Activated T-cell treated with anti-CD3 and anti-CD28 coated beads, Interleukin-2, amount 50 U/mL, for 24 hours (primary cell): ENCODE measurements around the gene APP.
A peak's percentile ranks its signal among the peaks of the same experiment; 100 is the strongest.

Experiments used
- DNase-seq: peaks from one replicate; pipeline ENCODE4 v3.0.0-alpha.2; 2020
- H3K27ac Mint-ChIP-seq: 2 replicates; pipeline ENCODE4 v1.8.0; 2020; ENCODE audit warnings: mild to moderate bottlenecking, mixed read lengths
- H3K27me3 Mint-ChIP-seq: 2 replicates; pipeline ENCODE4 v1.8.0; 2020; ENCODE audit warnings: mixed read lengths
- H3K36me3 Mint-ChIP-seq: 2 replicates; pipeline ENCODE4 v1.8.0; 2020; ENCODE audit warnings: low read depth, mixed read lengths
- H3K4me1 Mint-ChIP-seq: 2 replicates; pipeline ENCODE4 v1.8.0; 2020; ENCODE audit warnings: low read depth, mixed read lengths
- H3K4me3 Mint-ChIP-seq: 2 replicates; pipeline ENCODE4 v1.8.0; 2020; ENCODE audit warnings: mild to moderate bottlenecking, moderate library complexity, mixed read lengths
- H3K9me3 Mint-ChIP-seq: 2 replicates; pipeline ENCODE4 v1.8.0; 2020; ENCODE audit warnings: mixed read lengths

The APP gene

DNA sequence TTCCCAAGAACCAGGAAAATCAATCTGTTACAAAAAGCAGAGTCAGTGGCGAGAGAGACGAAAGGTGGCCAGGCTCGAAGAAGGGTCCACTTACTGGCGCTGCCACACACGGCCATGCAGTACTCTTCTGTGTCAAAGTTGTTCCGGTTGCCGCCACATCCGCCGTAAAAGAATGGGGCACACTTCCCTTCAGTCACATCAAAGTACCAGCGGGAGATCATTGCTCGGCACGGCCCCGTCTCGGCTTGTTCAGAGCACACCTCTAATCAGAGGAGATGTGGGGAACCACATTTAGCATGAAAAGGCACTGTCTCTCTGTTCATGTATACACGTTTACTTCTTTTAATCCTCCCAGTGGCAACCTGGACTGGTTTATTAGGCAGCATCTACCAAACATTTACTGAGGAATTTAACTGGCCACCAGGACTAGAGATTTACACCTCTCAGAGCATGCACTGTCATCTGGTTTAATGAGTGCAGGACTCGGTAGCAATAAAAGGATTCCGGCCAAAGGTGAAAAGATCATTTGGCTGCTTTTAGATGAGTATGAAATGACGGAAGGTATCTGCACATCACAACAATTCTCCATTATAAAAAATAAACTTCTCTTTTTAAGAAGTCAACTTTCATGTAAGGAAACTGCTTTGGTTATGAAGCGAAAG, 170.5 kb downstream of the APP start:
- peaks cover 5% of the 10 kb centered on the region for H3K4me1 Mint-ChIP-seq
- no peaks in the 10 kb centered on the region for H3K27me3 Mint-ChIP-seq
- peak overlapping the region; percentile 8 for H3K4me3 Mint-ChIP-seq
- no peaks in the 10 kb centered on the region for H3K9me3 Mint-ChIP-seq
- peak; percentile 36 for DNase-seq
- peak overlapping the region; percentile 8 for H3K27ac Mint-ChIP-seq
- peaks cover 22% of the 10 kb centered on the region for H3K36me3 Mint-ChIP-seq

DNA sequence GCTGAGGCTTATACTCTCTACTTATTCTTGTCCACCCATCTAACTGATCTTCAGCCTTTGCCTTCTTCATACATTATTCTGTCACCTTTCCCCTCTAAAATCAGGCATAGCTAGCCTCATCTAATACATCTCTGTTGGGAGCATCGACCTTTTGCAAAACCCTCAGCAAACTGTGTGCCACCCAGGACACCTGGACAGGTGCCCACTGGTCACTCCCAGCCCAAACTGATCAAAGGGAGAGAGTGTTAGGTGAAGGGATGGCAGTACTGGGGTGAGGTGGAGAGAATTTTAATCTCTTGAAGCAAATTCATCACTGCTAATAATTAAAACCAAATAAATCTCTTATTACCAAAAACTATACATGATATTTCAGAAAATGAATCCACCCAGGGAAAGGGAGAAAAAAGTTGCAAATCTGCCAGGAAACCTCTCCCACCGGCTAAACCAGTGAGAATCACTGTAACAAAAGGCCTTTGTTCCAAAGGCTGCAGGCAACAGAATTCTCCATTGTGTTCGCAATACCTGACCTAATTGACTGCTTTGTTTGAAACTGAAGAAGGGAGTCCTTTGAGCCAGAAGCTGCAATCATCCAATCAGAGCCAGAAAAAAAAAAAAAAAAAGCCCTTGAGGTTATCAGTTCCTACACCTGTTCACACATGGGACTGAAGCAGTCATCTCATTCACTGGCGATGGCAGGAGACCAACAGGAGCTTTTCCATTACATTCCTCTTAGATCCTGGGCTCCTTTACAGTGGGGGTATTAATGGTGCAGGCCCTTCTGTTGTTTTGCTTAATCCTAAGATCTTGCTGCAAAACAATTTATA, 172.6 kb downstream of the APP start:
- Mint-ChIP-seq H3K4me1 (peaks cover 5% of the 10 kb centered on the region), H3K27ac (no peak overlapping the region), H3K9me3 (no peaks in the 10 kb centered on the region)

DNA sequence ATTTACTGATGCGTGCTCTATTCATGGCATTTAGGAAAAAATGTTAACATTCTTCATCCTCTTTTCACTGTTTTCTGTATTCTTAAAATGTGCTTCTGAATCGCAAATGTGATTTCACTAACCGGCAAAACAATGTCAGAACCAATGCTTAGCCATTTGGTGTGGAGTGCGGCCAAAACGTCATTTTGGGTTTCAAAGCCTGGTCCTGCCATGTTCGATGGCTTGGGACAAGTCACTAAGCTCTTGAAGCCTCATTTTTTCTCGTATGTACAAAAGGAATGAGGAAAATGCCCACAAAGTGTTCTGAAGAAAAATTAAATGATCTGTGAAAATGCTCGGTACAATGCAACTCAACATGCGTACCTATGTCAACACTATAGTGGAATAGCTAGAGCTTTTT, 175.3 kb downstream of the APP start:
- Mint-ChIP-seq H3K27me3 (no peaks in the 10 kb centered on the region), H3K36me3 (peaks cover 32% of the 10 kb centered on the region), H3K4me1 (peaks cover 2% of the 10 kb centered on the region), H3K27ac (no peak overlapping the region), H3K9me3 (no peaks in the 10 kb centered on the region), H3K4me3 (no peak overlapping the region)
- DNase-seq, result no peak

More for the DNA sequence above, 172.6 kb downstream of the APP start:
- DNase-seq, result no peak
- Mint-ChIP-seq H3K4me3 (no peak overlapping the region), H3K36me3 (peaks cover 28% of the 10 kb centered on the region), H3K27me3 (no peaks in the 10 kb centered on the region)

DNA sequence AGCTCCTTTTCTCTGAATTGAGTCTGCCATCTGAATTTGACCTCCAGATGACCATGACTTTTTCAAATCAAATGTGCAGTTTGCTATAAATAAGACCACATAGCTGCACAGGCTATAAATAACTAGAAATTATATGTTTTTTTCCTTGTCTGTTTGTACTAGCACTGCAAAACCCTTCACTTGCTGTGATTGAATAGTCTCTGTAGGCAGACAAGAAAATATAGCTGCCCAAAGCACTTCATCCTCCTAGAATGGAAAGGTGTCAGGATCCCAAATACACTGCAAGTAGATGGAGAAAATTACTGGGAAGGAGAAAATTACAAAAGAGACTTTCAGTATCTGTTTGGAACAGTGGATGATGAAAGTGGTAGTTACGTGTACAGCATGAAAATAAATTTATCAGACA, 175.8 kb downstream of the APP start:
- DNase-seq, result no peak
- no peak overlapping the region for H3K4me3 Mint-ChIP-seq

DNA sequence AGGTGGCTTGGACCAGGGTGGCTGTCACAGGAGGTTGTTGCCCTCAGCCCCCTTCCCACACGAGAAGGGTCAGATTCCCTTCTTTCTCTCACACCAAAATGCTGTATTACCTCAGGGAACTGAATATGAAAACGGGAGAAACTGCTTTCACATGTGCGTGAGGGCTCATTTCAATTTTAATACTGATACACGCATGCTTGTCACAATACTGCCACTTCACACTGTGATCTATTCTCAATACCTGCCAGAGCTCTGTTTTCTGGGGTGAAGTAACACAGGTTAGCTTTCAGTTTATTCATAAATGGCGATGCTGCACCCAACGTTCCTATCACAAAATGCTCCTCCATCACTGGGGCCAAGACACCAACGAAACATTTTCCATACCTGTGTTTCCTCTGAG, 181.8 kb downstream of the APP start:
- peaks cover 23% of the 10 kb centered on the region for H3K36me3 Mint-ChIP-seq
- H3K4me1 Mint-ChIP-seq, result no peaks in the 10 kb centered on the region
- no peaks in the 10 kb centered on the region for H3K27me3 Mint-ChIP-seq
- DNase-seq, result no peak
- no peak overlapping the region for H3K4me3 Mint-ChIP-seq
- no peak overlapping the region for H3K27ac Mint-ChIP-seq
- no peaks in the 10 kb centered on the region for H3K9me3 Mint-ChIP-seq

More for the DNA sequence above, 175.8 kb downstream of the APP start:
- Mint-ChIP-seq H3K27ac (no peak overlapping the region), H3K36me3 (peaks cover 32% of the 10 kb centered on the region), H3K9me3 (no peaks in the 10 kb centered on the region), H3K27me3 (no peaks in the 10 kb centered on the region), H3K4me1 (no peaks in the 10 kb centered on the region)

DNA sequence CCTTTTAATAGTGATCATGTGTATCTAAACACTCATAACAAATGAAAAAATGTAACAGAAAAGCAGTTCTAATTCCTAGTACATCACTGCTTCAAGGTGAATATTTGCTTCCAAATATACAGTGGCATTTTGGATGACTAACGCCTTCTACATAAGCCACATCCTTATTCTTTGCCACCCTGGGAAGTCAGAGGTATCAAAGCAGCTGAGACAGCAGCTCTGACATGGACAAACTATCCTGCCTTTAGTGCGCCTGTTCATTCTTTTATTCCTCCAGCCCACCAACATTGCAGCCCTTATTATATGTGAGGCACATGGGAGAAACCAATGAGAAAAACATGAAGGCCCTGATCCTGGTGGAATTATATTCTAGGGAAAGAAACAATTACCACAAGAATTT, 183.0 kb downstream of the APP start:
- no peak for DNase-seq
- Mint-ChIP-seq H3K4me1 (no peaks in the 10 kb centered on the region), H3K4me3 (no peak overlapping the region), H3K36me3 (peaks cover 24% of the 10 kb centered on the region), H3K27ac (no peak overlapping the region), H3K9me3 (no peaks in the 10 kb centered on the region), H3K27me3 (no peaks in the 10 kb centered on the region)

DNA sequence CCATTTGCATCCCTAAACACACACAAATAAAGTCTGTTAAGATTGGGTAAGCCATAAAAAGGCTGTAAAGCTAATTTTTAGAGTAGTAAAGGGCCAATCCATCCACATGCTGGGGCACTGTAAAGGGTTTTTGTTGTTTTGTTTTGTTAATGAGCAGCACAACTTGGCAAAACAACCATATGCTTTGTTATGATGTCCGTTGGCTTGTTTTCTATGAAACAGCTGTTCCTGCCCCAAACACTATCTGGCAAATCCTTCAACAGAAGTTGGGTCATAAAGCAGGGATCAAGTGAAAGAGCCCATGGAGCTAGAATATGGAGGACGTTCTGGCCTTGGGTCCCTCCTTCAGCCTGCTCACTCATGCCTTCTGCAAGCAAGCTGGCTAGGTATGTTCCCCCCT, 183.6 kb downstream of the APP start:
- no peak for DNase-seq
- no peak overlapping the region for H3K4me3 Mint-ChIP-seq
- no peaks in the 10 kb centered on the region for H3K27me3 Mint-ChIP-seq
- H3K4me1 Mint-ChIP-seq, result no peaks in the 10 kb centered on the region
- H3K9me3 Mint-ChIP-seq, result no peaks in the 10 kb centered on the region
- H3K27ac Mint-ChIP-seq, result no peak overlapping the region
- peaks cover 30% of the 10 kb centered on the region for H3K36me3 Mint-ChIP-seq

DNA sequence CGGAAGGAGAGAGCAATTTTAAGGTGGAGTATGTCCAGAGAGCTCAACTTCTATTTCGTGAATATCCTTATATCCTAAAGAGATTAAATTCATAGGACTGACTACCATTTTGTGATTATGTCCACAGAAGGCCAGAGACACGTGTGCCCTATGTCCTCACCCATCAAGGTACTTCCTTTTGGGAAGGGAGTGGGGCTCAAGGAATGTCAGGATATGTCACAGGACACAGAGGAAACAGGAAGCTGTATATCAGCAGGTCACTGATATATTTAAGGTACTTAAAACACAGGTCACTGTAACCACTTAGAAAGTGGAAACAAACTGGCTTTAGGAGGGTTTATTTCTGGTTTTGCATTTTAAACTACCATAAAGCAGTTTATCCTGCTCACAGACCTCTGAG, 184.6 kb downstream of the APP start:
- Mint-ChIP-seq H3K27me3 (no peaks in the 10 kb centered on the region), H3K27ac (no peak overlapping the region), H3K9me3 (no peaks in the 10 kb centered on the region), H3K36me3 (peaks cover 36% of the 10 kb centered on the region), H3K4me3 (no peak overlapping the region), H3K4me1 (peaks cover under 1% of the 10 kb centered on the region)
- no peak for DNase-seq

DNA sequence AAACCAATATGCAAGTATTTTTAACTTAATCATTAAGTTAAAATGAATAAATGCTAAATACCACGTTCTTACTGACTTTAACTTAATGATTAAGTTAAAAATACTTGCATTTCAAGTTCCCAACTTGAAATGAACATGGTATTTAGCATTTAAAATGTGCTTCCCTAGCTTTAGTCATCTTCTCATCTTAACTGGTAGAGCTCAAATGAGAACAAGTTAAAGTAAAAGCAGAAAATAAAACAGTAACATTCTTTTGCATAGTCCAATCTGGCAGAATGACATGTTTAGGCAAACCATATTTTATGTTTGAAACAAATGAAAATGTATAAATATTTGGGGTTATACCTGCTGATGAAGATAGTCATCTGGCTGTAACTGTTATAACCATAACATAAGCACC, 186.0 kb downstream of the APP start:
- H3K9me3 Mint-ChIP-seq, result no peaks in the 10 kb centered on the region
- H3K4me1 Mint-ChIP-seq, result peaks cover 12% of the 10 kb centered on the region
- H3K36me3 Mint-ChIP-seq, result peaks cover 50% of the 10 kb centered on the region
- no peak overlapping the region for H3K27ac Mint-ChIP-seq
- H3K27me3 Mint-ChIP-seq, result no peaks in the 10 kb centered on the region
- DNase-seq, result no peak
- H3K4me3 Mint-ChIP-seq, result no peak overlapping the region

DNA sequence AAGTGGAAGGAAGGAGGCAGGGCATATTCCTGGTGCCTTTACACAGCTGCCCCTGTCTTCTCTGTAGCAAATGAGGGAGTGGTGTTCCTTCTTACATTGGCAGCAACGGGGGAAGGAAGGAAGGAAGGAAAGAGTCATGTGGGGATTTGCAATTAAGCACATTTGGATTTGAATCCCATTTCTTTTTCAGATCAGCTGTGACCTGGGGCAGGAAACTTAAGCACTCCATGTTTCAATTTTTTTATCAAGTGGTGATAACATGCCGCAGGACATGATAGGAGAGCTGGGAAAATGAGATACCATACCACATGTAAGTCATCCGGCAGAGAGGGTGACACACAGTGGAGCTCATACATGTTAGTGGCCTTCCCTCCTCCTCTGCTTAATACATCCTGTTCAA, 186.8 kb downstream of the APP start:
- H3K9me3 Mint-ChIP-seq, result no peaks in the 10 kb centered on the region
- no peaks in the 10 kb centered on the region for H3K27me3 Mint-ChIP-seq
- H3K4me3 Mint-ChIP-seq, result no peak overlapping the region
- H3K27ac Mint-ChIP-seq, result no peak overlapping the region
- H3K36me3 Mint-ChIP-seq, result peaks cover 49% of the 10 kb centered on the region
- no peak for DNase-seq
- H3K4me1 Mint-ChIP-seq, result peaks cover 12% of the 10 kb centered on the region

DNA sequence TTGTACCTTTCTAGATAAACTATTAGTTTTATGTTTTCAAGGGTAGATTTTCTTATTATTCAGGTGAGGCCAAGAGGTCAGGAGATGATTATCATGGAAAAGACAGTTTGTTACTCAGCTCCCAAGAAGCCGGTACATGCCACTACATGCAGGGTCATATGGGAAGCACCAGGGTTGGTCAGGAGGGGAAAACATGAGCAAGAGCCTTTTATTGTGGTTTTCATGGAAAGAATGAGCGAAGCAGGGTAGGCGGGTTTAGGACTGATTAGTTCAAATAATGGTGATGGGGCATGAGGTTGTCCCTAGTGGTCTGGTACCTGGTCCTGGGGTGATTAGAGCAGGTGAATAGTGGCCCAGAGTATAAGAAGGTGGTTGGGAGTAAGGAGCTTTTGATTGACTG, 189.9 kb downstream of the APP start:
- no peaks in the 10 kb centered on the region for H3K27me3 Mint-ChIP-seq
- peak overlapping the region; percentile 27 for H3K27ac Mint-ChIP-seq
- H3K36me3 Mint-ChIP-seq, result peaks cover 60% of the 10 kb centered on the region
- H3K4me1 Mint-ChIP-seq, result peaks cover 27% of the 10 kb centered on the region
- no peaks in the 10 kb centered on the region for H3K9me3 Mint-ChIP-seq
- no peak overlapping the region for H3K4me3 Mint-ChIP-seq
- no peak for DNase-seq

DNA sequence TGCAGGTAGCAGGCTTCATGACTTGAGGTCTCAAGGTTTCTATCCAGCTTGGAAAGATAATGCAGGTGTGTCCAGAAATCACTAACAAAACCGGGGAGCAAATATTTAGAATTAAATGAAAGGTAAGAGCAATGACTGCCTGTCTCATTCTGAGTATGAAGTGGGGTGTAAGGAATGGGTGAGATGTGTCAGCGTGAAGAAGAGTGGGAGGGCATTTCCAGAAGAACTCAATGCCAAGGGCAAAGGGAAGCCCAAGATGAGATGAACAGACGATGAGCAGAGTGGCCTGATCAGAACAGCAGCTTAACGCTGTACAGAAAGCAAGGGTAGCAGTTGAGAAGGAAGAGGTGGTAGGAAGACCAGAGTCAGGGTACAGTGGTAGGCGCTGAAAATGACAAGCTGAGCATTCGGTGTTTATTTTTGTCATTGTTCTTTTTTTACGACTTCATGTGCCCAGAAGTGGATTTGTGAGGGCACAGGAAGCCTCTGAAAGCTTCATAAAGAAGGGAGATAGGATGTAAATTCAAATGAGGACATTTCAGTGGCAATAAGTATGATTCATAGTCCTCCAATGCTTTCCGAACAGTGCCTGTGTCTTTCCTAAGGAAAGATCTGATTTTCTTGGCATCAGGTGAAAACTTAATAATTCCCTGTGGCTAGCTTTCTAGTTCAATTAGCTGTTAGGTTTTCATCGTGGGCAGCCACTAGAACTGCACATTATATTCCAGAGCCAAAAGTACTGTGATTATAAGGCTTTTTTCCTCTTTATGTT, 190.5 kb downstream of the APP start:
- no peak for DNase-seq
- no peaks in the 10 kb centered on the region for H3K27me3 Mint-ChIP-seq
- peak overlapping the region; percentile 27 for H3K27ac Mint-ChIP-seq
- H3K36me3 Mint-ChIP-seq, result peaks cover 65% of the 10 kb centered on the region
- H3K4me1 Mint-ChIP-seq, result peaks cover 27% of the 10 kb centered on the region
- no peak overlapping the region for H3K4me3 Mint-ChIP-seq
- no peaks in the 10 kb centered on the region for H3K9me3 Mint-ChIP-seq

DNA sequence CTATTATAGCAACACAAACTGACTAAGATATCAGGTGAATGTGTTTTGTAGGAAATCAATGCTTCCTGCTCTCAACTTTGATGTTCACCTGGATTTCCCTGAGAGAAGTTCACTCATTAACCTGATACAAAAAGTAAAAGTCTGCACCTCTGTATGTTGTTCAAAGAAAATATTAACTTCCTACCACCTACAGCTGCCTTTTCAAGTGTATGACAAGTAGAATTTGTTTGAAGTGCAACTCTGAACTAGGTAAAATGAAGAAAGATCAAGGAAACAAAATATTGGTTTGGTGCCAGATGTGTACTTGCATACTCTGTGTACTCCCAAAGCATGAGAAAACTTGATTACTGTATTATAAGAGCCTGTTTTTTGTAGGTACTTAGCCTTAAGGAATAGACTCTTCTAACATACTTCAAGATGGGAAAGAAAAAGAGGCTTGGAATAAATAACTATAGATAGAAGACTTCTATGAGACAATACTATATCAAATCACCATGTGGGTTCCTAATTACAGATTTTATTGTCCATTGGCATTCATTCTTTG, 193.4 kb downstream of the APP start:
- H3K27ac Mint-ChIP-seq, result no peak overlapping the region
- H3K27me3 Mint-ChIP-seq, result no peaks in the 10 kb centered on the region
- peaks cover 27% of the 10 kb centered on the region for H3K4me1 Mint-ChIP-seq
- no peak overlapping the region for H3K4me3 Mint-ChIP-seq
- H3K36me3 Mint-ChIP-seq, result peaks cover 86% of the 10 kb centered on the region
- DNase-seq, result no peak
- H3K9me3 Mint-ChIP-seq, result peaks cover 5% of the 10 kb centered on the region

DNA sequence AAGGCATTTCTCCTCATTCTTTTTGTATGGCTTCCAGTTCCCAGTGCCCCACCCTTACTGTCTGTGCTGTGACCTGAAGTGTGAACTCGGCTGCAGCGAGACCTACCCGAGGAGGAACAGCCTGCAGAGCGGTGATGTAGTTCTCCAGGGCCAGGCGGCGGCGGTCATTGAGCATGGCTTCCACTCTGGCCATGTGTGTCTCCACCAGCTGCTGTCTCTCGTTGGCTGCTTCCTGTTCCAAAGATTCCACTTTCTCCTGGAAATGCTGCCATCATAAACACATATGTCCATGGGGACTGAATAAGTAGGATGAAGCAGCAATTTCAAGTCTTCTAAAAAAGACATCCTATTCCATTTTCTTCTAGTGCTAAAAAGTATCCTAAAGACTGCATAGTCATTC, 195.6 kb downstream of the APP start:
- H3K4me3 Mint-ChIP-seq, result no peak overlapping the region
- peaks cover 86% of the 10 kb centered on the region for H3K36me3 Mint-ChIP-seq
- no peak overlapping the region for H3K27ac Mint-ChIP-seq
- H3K9me3 Mint-ChIP-seq, result peaks cover 5% of the 10 kb centered on the region
- no peak for DNase-seq
- peaks cover 18% of the 10 kb centered on the region for H3K4me1 Mint-ChIP-seq
- H3K27me3 Mint-ChIP-seq, result no peaks in the 10 kb centered on the region
